ENCODE measurements around the gene NBAS. TPM values are rescaled to one million over a fixed set of nuclear protein-coding genes. Genes with fewer than 3 reads are reported as not detected.

NBAS gene
- total and polyA plus RNA-seq, 2 donors (not counting 1 experiment from before 2014, with no cell fraction given), result 27.0 to 124 TPM

GRCh38 chr2:15577071-15577735 is 16.1 kb upstream of the NBAS start:
- Histone ChIP-seq H3K9ac (ENCODE audit: insufficient read depth, low read length) (no peak overlapping the region), H4K20me1 (ENCODE audit: control insufficient read depth, extremely low read depth, insufficient read depth, low read length) (no peaks in the 10 kb centered on the region), H2AFZ (ENCODE audit: low read length) (no peak overlapping the region), H3K36me3 (ENCODE audit: control insufficient read depth, insufficient read depth, low read length) (no peaks in the 10 kb centered on the region), H3K4me3 (replicated peaks in 1 of 4; ENCODE audit: control extremely low read depth in 1 of 4, insufficient read depth in 1 of 4, low read depth in 3 of 4, low read length in 4 of 4) (no peak overlapping the region), H3K27me3 (ENCODE audit: control insufficient read depth, insufficient read depth, low read length) (no peaks in the 10 kb centered on the region), H3K4me2 (ENCODE audit: extremely low read depth, insufficient read depth, low read length) (no peak overlapping the region), H3K9me3 (ENCODE audit: control insufficient read depth, insufficient read depth, low read depth, low read length) (no peaks in the 10 kb centered on the region), H3K79me2 (ENCODE audit: control insufficient read depth, insufficient read depth, low read length) (no peaks in the 10 kb centered on the region), H3K27ac (ENCODE audit: insufficient read depth, low read length) (no peak overlapping the region), H3K4me1 (ENCODE audit: control insufficient read depth, extremely low read depth, insufficient read depth, low read length) (no peaks in the 10 kb centered on the region)
- TF ChIP-seq CTCF (conservative IDR thresholded peaks at IDR 0.05 in 1 of 2, IDR thresholded peaks at IDR 0.05 in 1 of 2; ENCODE audit: low read depth in 1 of 2, low read length in 2 of 2) (peak; percentile 89 to 94), EZH2 (IDR thresholded peaks at IDR 0.05; ENCODE audit: low read length, missing control alignments) (no peak)
- DNase-seq (ENCODE audit: low read depth in 2 of 2), result peak; percentile 65 to 86

- H3K4me2 ChIP-seq (ENCODE audit: extremely low read depth, insufficient read depth, low read length), result no peak overlapping the region
- no peaks in the 10 kb centered on the region for H4K20me1 ChIP-seq (ENCODE audit: control insufficient read depth, extremely low read depth, insufficient read depth, low read length)
- no peak overlapping the region for H3K4me3 ChIP-seq (replicated peaks in 1 of 4; ENCODE audit: control extremely low read depth in 1 of 4, insufficient read depth in 1 of 4, low read depth in 3 of 4, low read length in 4 of 4)
- H3K36me3 ChIP-seq (ENCODE audit: control insufficient read depth, insufficient read depth, low read length), result no peaks in the 10 kb centered on the region
- no peak overlapping the region for H3K27ac ChIP-seq (ENCODE audit: insufficient read depth, low read length)
- no peaks in the 10 kb centered on the region for H3K9me3 ChIP-seq (ENCODE audit: control insufficient read depth, insufficient read depth, low read depth, low read length)
- no peak for TF ChIP-seq CTCF (conservative IDR thresholded peaks at IDR 0.05 in 1 of 2, IDR thresholded peaks at IDR 0.05 in 1 of 2; ENCODE audit: low read depth in 1 of 2, low read length in 2 of 2)
- TF ChIP-seq EZH2 (IDR thresholded peaks at IDR 0.05; ENCODE audit: low read length, missing control alignments), result no peak
- H3K27me3 ChIP-seq (ENCODE audit: control insufficient read depth, insufficient read depth, low read length), result no peaks in the 10 kb centered on the region
- no peak overlapping the region for H3K9ac ChIP-seq (ENCODE audit: insufficient read depth, low read length)
- no peaks in the 10 kb centered on the region for H3K79me2 ChIP-seq (ENCODE audit: control insufficient read depth, insufficient read depth, low read length)
- H2AFZ ChIP-seq (ENCODE audit: low read length), result no peak overlapping the region
- no peaks in the 10 kb centered on the region for H3K4me1 ChIP-seq (ENCODE audit: control insufficient read depth, extremely low read depth, insufficient read depth, low read length)
- no peak for DNase-seq (ENCODE audit: low read depth in 2 of 2)
These were observed 10.6 kb upstream of the NBAS start for GRCh38 chr2:15571729-15572128.

GRCh38 chr2:15570104-15570503 is 9.0 kb upstream of the NBAS start:
- H3K27ac ChIP-seq (ENCODE audit: insufficient read depth, low read length), result no peak overlapping the region
- H3K9ac ChIP-seq (ENCODE audit: insufficient read depth, low read length), result no peak overlapping the region
- no peaks in the 10 kb centered on the region for H3K4me1 ChIP-seq (ENCODE audit: control insufficient read depth, extremely low read depth, insufficient read depth, low read length)
- H4K20me1 ChIP-seq (ENCODE audit: control insufficient read depth, extremely low read depth, insufficient read depth, low read length), result no peaks in the 10 kb centered on the region
- no peaks in the 10 kb centered on the region for H3K27me3 ChIP-seq (ENCODE audit: control insufficient read depth, insufficient read depth, low read length)
- no peaks in the 10 kb centered on the region for H3K79me2 ChIP-seq (ENCODE audit: control insufficient read depth, insufficient read depth, low read length)
- H2AFZ ChIP-seq (ENCODE audit: low read length), result no peak overlapping the region
- no peak overlapping the region for H3K4me3 ChIP-seq (replicated peaks in 1 of 4; ENCODE audit: control extremely low read depth in 1 of 4, insufficient read depth in 1 of 4, low read depth in 3 of 4, low read length in 4 of 4)
- no peak overlapping the region for H3K4me2 ChIP-seq (ENCODE audit: extremely low read depth, insufficient read depth, low read length)
- no peak for DNase-seq (ENCODE audit: low read depth in 2 of 2)
- TF ChIP-seq EZH2 (IDR thresholded peaks at IDR 0.05; ENCODE audit: low read length, missing control alignments) (no peak), CTCF (conservative IDR thresholded peaks at IDR 0.05 in 1 of 2, IDR thresholded peaks at IDR 0.05 in 1 of 2; ENCODE audit: low read depth in 1 of 2, low read length in 2 of 2) (no peak)
- no peaks in the 10 kb centered on the region for H3K9me3 ChIP-seq (ENCODE audit: control insufficient read depth, insufficient read depth, low read depth, low read length)
- no peaks in the 10 kb centered on the region for H3K36me3 ChIP-seq (ENCODE audit: control insufficient read depth, insufficient read depth, low read length)
